Spleen (tissue), 7 donors: Measurements from ENCODE around the gene PTPRO.

ENCODE experiments used
- POLR2AphosphoS5 ChIP-seq, 3 donors: sonication (generic); formaldehyde crosslinking; IDR thresholded peaks; one replicate each; pipeline ENCODE4 v1.5.1; 2017; ENCODE audit warnings: antibody characterized with exemption in 3 of 3
- TF ChIP-seq, protein P1 (sequence below), 11 experiments: fragments of 200-600 bp in 7 of 11; fragments of 450-650 bp in 4 of 11; sonication (generic) in 4 of 11; IDR thresholded peaks in 8 of 11; conservative IDR thresholded peaks in 3 of 11; 1 replicate in 7 of 11; 2 replicates in 4 of 11; pipeline versions ENCODE4 v1.4.0 to v1.8.0; 2016 to 2021; ENCODE audit warnings: antibody characterized with exemption in 11 of 11, inconsistent platforms in 4 of 11, mild to moderate bottlenecking in 1 of 11
- donor health status: DM: no; HTN: no; CAD: no; lungs with moderate emphysema.
- donor health status: DM: no; HTN: no; CAD: no.
- donor health status: DM: no; HTN: no; CAD: no.

DNA sequence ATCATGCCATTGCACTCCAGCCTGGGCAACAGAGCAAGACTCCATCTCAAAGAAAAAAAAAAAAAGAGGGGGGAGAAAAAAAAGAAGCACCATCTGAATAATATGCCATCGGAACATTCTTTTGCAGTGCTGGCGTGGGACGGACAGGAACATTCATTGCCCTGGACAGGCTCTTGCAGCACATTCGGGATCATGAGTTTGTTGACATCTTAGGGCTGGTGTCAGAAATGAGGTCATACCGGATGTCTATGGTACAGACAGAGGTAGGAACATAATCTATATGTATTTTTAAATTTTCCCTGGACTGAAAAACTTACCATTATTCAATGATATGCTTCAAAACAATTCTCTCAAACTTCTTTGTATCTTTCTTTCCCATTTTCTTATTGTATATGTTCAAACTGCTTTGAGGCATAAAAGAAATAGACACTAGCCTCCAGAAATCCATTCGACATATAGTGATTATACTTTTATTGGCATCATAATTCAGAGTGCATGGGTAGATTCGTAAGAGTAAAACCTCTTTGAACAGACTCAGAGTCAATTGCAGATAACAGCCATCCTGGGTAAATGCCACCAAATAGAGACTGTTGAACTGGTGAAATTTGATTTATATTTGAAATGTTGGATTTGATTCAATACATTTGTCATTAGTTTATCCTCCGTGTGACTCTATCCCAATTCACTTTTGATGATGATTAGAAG lies 267.2 kb downstream of the PTPRO start:
- TF ChIP-seq POLR2AphosphoS5 (IDR thresholded peaks at IDR 0.05) = no peak
- TF ChIP-seq, protein P1, sequence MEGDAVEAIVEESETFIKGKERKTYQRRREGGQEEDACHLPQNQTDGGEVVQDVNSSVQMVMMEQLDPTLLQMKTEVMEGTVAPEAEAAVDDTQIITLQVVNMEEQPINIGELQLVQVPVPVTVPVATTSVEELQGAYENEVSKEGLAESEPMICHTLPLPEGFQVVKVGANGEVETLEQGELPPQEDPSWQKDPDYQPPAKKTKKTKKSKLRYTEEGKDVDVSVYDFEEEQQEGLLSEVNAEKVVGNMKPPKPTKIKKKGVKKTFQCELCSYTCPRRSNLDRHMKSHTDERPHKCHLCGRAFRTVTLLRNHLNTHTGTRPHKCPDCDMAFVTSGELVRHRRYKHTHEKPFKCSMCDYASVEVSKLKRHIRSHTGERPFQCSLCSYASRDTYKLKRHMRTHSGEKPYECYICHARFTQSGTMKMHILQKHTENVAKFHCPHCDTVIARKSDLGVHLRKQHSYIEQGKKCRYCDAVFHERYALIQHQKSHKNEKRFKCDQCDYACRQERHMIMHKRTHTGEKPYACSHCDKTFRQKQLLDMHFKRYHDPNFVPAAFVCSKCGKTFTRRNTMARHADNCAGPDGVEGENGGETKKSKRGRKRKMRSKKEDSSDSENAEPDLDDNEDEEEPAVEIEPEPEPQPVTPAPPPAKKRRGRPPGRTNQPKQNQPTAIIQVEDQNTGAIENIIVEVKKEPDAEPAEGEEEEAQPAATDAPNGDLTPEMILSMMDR (IDR thresholded peaks at IDR 0.05 in 8 of 11, conservative IDR thresholded peaks at IDR 0.05 in 3 of 11) = no peak
